ENCODE results near the gene POU3F1.

Gene POU3F1

GRCh38 chr1:38073534-38074301 is 27.1 kb upstream of the POU3F1 start:
- DNase-seq (ENCODE audit: low spot score), result no peak

GRCh38 chr1:38072858-38073257 is 26.3 kb upstream of the POU3F1 start:
- no peak for DNase-seq (ENCODE audit: low spot score)

- DNase-seq (ENCODE audit: low spot score), result peak; percentile 35
Measured at GRCh38 chr1:38071312-38072256, 25.0 kb upstream of the POU3F1 start.

- DNase-seq (ENCODE audit: low spot score), result no peak
Measured at GRCh38 chr1:38068980-38069340, 22.4 kb upstream of the POU3F1 start.

- no peak for DNase-seq (ENCODE audit: low spot score)
Measured at GRCh38 chr1:38068220-38068979, 21.8 kb upstream of the POU3F1 start.

- no peak for DNase-seq (ENCODE audit: low spot score)
Measured at GRCh38 chr1:38064197-38064903, 17.8 kb upstream of the POU3F1 start.

GRCh38 chr1:38063616-38064015 is 17.0 kb upstream of the POU3F1 start:
- DNase-seq (ENCODE audit: low spot score), result no peak

GRCh38 chr1:38062361-38063288 is 16.0 kb upstream of the POU3F1 start:
- no peak for DNase-seq (ENCODE audit: low spot score)

GRCh38 chr1:38061883-38062328 is 15.3 kb upstream of the POU3F1 start:
- no peak for DNase-seq (ENCODE audit: low spot score)

- DNase-seq (ENCODE audit: low spot score), result no peak
Measured at GRCh38 chr1:38061290-38061689, 14.7 kb upstream of the POU3F1 start.

GRCh38 chr1:38060498-38060897 is 13.9 kb upstream of the POU3F1 start:
- no peak for DNase-seq (ENCODE audit: low spot score)

- no peak for DNase-seq (ENCODE audit: low spot score)
Measured at GRCh38 chr1:38059635-38060250, 13.2 kb upstream of the POU3F1 start.

- no peak for DNase-seq (ENCODE audit: low spot score)
Measured at GRCh38 chr1:38055965-38056364, 9.4 kb upstream of the POU3F1 start.

GRCh38 chr1:38055398-38055797 is 8.8 kb upstream of the POU3F1 start:
- DNase-seq (ENCODE audit: low spot score), result no peak

- DNase-seq (ENCODE audit: low spot score), result no peak
Measured at GRCh38 chr1:38053416-38054091, 7.0 kb upstream of the POU3F1 start.

GRCh38 chr1:38052750-38053415 is 6.3 kb upstream of the POU3F1 start:
- no peak for DNase-seq (ENCODE audit: low spot score)

GRCh38 chr1:38051079-38051543 is 4.5 kb upstream of the POU3F1 start:
- no peak for DNase-seq (ENCODE audit: low spot score)

- no peak for DNase-seq (ENCODE audit: low spot score)
Measured at GRCh38 chr1:38050397-38051078, 3.9 kb upstream of the POU3F1 start.

Measured in activated CD4-positive, alpha-beta T cell treated with anti-CD3 and anti-CD28 coated beads, Interleukin-2, Interleukin-4, amounts not matched to agents 100 ng/mL and 50 ng/mL, durations not matched to agents 16 hours and 8 hours (primary cell).